Fibroblast of the aortic adventitia (primary cell): ENCODE data around the gene AK5. TPM values are rescaled to one million over a fixed set of nuclear protein-coding genes. Genes with fewer than 3 reads are reported as not detected.

Source experiments
- DNase-seq: peaks from one replicate; pipeline ENCODE4 v3.0.0-alpha.2; 2010; ENCODE audit warnings: low read depth
- H3K4me3 ChIP-seq: 2 replicates; pipeline ENCODE4 v1.5.1; 2011; ENCODE audit warnings: low read depth, mild to moderate bottlenecking, control low read depth, low read length, moderate library complexity
- total RNA-seq: library from RNA; depleted of rRNA; stranded (reverse); fragments of >200 nt; gene quantifications from 2 replicates; pipeline ENCODE4 v1.2.3, GENCODE V29; 2012; ENCODE audit warnings: low replicate concordance
- TF ChIP-seq, protein P1 (sequence below): IDR thresholded peaks from 2 replicates; pipeline ENCODE4 v1.5.1; 2011; ENCODE audit warnings: mild to moderate bottlenecking, low read length, control low read depth, inconsistent platforms; ENCODE audit not compliant: insufficient read depth

Gene AK5
- total RNA-seq, 1 donor = 13.5 TPM

DNA sequence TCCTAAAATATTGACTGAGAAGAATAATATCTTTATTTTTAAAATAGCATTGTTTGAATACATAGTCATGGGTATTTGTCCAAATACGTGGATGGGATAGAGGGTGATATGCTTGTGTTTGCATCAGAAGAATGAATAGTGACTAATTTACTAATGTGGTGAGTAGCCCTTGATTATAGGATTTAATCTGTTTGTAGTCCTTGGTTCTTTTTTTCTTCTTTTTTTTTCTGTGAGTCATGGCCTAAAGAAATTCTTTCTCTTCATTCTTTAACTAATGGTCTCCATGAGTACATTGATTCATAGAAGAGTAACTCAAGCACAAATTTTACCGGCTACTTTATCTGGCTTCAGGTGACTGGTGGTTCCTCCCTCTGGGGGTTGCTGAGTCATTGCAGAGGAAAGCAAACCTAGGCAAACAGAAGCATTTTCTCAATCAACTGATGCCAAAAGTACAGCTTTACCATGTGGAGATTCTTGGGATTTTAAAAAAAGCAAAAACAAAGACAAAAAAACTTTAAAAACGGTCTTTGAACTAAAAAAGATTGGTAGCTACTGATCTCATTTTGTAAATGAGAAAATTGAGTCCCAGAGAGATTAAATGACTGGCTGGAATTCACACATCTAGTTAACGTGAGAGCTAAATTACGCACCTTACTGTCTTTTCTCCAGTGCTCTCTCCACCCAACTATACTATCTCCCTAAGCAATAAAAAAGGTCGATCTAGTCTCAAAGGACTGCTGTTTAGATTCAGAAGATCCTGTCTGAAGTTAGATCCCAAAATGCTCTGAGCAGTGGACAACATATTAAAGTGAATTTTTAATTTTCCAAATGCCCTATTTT is 40.5 kb downstream of the AK5 start:
- TF ChIP-seq, protein P1, sequence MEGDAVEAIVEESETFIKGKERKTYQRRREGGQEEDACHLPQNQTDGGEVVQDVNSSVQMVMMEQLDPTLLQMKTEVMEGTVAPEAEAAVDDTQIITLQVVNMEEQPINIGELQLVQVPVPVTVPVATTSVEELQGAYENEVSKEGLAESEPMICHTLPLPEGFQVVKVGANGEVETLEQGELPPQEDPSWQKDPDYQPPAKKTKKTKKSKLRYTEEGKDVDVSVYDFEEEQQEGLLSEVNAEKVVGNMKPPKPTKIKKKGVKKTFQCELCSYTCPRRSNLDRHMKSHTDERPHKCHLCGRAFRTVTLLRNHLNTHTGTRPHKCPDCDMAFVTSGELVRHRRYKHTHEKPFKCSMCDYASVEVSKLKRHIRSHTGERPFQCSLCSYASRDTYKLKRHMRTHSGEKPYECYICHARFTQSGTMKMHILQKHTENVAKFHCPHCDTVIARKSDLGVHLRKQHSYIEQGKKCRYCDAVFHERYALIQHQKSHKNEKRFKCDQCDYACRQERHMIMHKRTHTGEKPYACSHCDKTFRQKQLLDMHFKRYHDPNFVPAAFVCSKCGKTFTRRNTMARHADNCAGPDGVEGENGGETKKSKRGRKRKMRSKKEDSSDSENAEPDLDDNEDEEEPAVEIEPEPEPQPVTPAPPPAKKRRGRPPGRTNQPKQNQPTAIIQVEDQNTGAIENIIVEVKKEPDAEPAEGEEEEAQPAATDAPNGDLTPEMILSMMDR = no peak
- no peak overlapping the region for H3K4me3 ChIP-seq
- DNase-seq = peak; percentile 67

DNA sequence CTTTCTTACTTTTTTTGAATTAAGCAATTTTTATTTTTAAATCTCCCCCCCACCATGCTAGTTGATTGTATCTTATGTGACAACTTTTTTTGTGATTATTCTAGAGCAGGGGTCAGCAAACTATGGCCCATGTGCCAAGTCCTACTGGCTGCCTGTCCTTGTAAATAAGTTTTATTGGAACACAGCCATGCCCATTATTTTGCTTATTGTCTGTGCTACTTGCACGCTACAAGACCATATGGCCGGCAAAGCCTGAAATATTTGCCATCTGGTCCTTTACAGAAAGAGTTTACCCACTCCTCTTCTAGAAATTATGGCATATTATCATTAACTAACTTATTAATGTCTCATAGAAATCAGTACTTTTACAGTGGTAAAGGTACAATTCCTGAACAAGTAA is 51.7 kb downstream of the AK5 start:
- no peak overlapping the region for H3K4me3 ChIP-seq
- no peak for DNase-seq
- TF ChIP-seq, protein P1 = no peak

DNA sequence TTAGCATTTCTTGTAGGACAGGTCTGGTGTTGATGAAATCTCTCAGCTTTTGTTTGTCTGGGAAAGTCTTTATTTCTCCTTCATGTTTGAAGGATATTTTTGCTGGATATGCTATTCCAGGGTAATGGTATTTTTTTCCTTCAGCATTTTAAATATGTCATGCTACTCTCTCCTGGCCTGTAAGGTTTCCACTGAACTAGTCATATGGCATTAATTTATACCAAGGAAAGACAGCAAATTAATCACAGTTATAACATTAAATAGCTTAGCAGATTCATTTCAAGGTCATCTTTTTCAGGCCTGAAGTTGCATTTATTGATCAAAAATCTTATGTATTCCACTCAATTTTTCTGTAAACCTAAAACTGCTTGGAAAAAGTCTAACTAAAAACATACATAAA is 54.9 kb downstream of the AK5 start:
- TF ChIP-seq, protein P1 = no peak
- no peak for DNase-seq
- H3K4me3 ChIP-seq = no peak overlapping the region

DNA sequence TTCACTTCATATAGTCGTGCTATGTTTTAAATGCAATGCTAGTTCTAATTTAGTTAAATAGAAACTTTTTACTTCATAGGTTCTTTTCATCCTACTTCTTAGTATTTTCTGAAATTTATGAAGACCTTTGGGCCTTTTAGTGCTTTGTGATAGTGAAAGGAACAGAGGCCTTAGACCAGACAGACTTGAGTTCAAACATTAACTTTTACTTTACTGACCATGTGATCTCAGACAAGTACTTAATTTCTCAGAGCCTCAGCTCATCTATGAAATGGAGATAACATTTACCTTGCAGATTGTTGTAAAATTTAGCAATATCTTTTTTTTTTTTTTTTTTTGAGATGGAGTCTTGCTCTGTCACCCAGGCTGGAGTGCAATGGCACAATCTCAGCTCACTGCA is 57.5 kb downstream of the AK5 start:
- TF ChIP-seq, protein P1 = no peak
- no peak for DNase-seq
- no peak overlapping the region for H3K4me3 ChIP-seq

DNA sequence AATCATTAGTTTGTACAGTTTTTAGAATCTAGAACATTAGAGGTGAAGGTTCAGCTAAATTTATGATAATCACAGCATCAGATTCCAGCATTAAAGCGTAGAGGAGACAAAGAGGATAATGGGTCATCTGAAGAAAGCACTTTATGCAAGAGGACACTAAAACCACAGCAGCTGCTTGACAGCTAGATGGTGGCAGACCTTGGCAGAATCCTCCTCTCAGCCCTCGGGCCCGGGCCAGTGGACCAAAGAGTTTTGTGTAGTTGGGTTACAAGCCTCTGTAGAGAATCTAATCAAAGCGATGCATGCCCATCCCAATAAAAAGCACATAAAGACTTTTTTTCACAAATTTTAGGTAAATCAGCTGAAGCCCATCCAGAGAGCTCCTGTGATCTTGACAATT is 59.4 kb downstream of the AK5 start:
- TF ChIP-seq, protein P1 = no peak
- DNase-seq = no peak
- no peak overlapping the region for H3K4me3 ChIP-seq

DNA sequence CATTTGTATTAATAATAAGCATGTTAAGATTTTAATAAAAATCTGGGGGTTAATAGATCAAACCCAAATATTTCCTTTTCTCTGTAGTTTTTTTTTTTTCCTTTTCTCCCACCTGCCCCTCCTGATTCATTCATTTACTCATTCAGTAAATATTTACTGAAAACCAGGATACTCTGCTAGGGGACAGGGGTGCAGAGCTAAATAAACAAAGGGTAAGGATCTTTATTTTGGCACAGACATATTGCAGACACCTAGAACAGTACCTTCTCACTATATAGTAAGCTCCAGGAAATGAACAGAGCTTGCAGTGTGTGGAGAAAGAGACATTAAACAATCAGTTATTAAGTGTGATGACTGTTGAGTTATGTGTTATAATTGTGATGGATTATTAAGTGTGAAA is 60.9 kb downstream of the AK5 start:
- no peak for DNase-seq
- H3K4me3 ChIP-seq = no peak overlapping the region
- TF ChIP-seq, protein P1 = no peak
